ENCODE measurements around the gene ALDH1B1. TPM values are rescaled to one million over a fixed set of nuclear protein-coding genes. Genes with fewer than 3 reads are reported as not detected.
A peak's percentile ranks its signal among the peaks of the same experiment; 100 is the strongest.

Gene ALDH1B1
- total and polyA plus RNA-seq, 2 of the 13 experiments (the other 11 are each of a cell fraction or from before 2014, with no cell fraction given): 45.1 to 125 TPM

DNA sequence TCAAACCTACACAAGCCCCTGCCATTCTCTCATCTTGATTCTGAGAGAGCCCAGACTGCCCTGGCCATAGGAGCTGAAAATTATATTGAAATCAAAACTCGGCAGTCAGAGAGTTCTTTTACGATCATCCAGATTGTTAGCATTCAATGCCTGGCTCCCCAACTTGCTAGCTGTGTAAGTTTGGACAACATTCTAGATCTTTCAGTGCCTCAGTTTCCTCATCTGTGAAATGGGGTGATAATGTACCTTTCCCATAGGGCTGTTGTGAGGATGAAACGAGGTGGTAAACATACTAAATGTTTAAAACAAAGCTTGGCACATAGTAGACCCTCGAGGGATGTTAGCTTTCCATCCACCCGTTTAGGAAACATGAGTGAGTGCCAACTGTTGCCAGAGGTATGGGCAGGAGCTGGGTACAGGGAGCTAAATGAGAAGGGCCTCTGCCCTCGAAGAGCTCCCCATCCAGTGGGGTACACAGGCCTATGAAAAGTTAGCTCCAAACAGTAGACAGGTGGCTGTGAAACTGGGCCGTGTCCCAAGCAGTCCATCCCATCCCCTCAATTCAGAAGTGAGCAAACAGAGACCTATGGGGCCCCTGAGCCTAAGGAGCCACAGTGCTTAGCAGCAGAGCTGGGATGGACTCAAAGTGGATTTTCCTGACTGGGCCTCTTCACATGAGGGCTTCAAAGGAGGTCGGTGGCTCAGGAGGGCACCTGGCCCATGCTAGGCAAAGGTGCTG is 49.0 kb downstream of the ALDH1B1 start:
- BruUV-seq (replicated peaks): no TSS peak
- H3K36me3 ChIP-seq (replicated peaks in 1 of 2; ENCODE audit: control insufficient read depth in 1 of 2, insufficient read depth in 2 of 2, low read length in 2 of 2): 0 out of 5 replicates have a peak, but pooled peaks cover 0 to 2% of the 10 kb centered on the region in 2 experiments
- H3K4me3 ChIP-seq (replicated peaks in 1 of 3; ENCODE audit: insufficient read depth in 1 of 3, low read depth in 2 of 3, low read length in 3 of 3): peak overlapping the region in 1 of 3 experiments; percentile 12; a peak in 1 of 6 replicates
- no peak for TF ChIP-seq ZBTB7B (CRISPR knock-in tag; IDR thresholded peaks at IDR 0.05)
- no peak for TF ChIP-seq IKZF1 (IDR thresholded peaks at IDR 0.05)
- TF ChIP-seq ZNF619 (CRISPR knock-in tag; IDR thresholded peaks at IDR 0.05): no peak
- TF ChIP-seq ZNF652 (CRISPR knock-in tag; IDR thresholded peaks at IDR 0.05; ENCODE audit: borderline replicate concordance, low read depth): no peak
- TF ChIP-seq ZNF629 (CRISPR knock-in tag; conservative IDR thresholded peaks at IDR 0.05): peak; percentile 85
- in situ Hi-C loops (cut with HindIII; ENCODE audit: extremely low pct_ligation_motif_present, low pct_unique_long_range_greater_than_20kb): no loop called here
- H3K79me2 ChIP-seq (ENCODE audit: insufficient read depth, low read length): peaks cover 5% of the 10 kb centered on the region
- no peak for DNase-seq (ENCODE audit: low spot score)
- peaks cover 70% of the 10 kb centered on the region for H3K4me1 ChIP-seq (ENCODE audit: insufficient read depth, low read length)
- H3K27me3 ChIP-seq (ENCODE audit: control insufficient read depth in 1 of 2, insufficient read depth in 2 of 2, low read length in 2 of 2): no peaks in the 10 kb centered on the region
- H2AFZ ChIP-seq (ENCODE audit: low read length): no peak overlapping the region
- H3K4me2 ChIP-seq (ENCODE audit: low read depth, low read length): 0 out of 2 replicates have a peak overlapping the region, but pooled peaks have one; percentile 10
- no peak overlapping the region for H3K9ac ChIP-seq (ENCODE audit: insufficient read depth, low read depth, low read length)
- H3K9me3 ChIP-seq (ENCODE audit: low read length): no peaks in the 10 kb centered on the region
- intact Hi-C loops (cut with micrococcal nuclease; ENCODE audit: unreplicated experiment): loop anchor here (10.0 kb wide), 1 partner anchor 63 kb away; no protein-coding TSS in a partner anchor
- POLR2A ChIA-PET: no interaction called here
- CTCF ChIA-PET (ENCODE audit: low intra/inter-chr PET ratio, low total read pairs): no interaction called here
- no peak overlapping the region for H3K27ac ChIP-seq (ENCODE audit: extremely low read length, insufficient read depth, low read length)
- 75% methylated on average over 6 of the region's 8 CpGs for WGBS (ENCODE audit: low lambda C conversion rate)
- no peak for ATAC-seq
- no peak for FAIRE-seq
- no peaks in the 10 kb centered on the region for H4K20me1 ChIP-seq (ENCODE audit: insufficient read depth, low read length)

- intact Hi-C loops (cut with micrococcal nuclease; ENCODE audit: unreplicated experiment) (loop anchor here (10.0 kb wide), 1 partner anchor 62 kb away; no protein-coding TSS in a partner anchor), in situ Hi-C loops (cut with HindIII; ENCODE audit: extremely low pct_ligation_motif_present, low pct_unique_long_range_greater_than_20kb) (no loop called here)
- TF ChIP-seq NR2C2 (CRISPR knock-in tag; IDR thresholded peaks at IDR 0.05; ENCODE audit: borderline replicate concordance) (no peak), RFX3 (CRISPR knock-in tag; IDR thresholded peaks at IDR 0.05) (no peak), THAP11 (CRISPR knock-in tag; IDR thresholded peaks at IDR 0.05) (no peak), FOXO1 (CRISPR knock-in tag; IDR thresholded peaks at IDR 0.05) (no peak), MIER3 (CRISPR knock-in tag; IDR thresholded peaks at IDR 0.05; ENCODE audit: borderline replicate concordance) (no peak), ZNF879 (CRISPR knock-in tag; IDR thresholded peaks at IDR 0.05) (no peak), RORA (CRISPR knock-in tag; IDR thresholded peaks at IDR 0.05) (no peak), ZNF768 (CRISPR knock-in tag; IDR thresholded peaks at IDR 0.05) (peak; percentile 85; the same call in 1 of the 2 replicates)
- TF ChIP-seq, protein P1, sequence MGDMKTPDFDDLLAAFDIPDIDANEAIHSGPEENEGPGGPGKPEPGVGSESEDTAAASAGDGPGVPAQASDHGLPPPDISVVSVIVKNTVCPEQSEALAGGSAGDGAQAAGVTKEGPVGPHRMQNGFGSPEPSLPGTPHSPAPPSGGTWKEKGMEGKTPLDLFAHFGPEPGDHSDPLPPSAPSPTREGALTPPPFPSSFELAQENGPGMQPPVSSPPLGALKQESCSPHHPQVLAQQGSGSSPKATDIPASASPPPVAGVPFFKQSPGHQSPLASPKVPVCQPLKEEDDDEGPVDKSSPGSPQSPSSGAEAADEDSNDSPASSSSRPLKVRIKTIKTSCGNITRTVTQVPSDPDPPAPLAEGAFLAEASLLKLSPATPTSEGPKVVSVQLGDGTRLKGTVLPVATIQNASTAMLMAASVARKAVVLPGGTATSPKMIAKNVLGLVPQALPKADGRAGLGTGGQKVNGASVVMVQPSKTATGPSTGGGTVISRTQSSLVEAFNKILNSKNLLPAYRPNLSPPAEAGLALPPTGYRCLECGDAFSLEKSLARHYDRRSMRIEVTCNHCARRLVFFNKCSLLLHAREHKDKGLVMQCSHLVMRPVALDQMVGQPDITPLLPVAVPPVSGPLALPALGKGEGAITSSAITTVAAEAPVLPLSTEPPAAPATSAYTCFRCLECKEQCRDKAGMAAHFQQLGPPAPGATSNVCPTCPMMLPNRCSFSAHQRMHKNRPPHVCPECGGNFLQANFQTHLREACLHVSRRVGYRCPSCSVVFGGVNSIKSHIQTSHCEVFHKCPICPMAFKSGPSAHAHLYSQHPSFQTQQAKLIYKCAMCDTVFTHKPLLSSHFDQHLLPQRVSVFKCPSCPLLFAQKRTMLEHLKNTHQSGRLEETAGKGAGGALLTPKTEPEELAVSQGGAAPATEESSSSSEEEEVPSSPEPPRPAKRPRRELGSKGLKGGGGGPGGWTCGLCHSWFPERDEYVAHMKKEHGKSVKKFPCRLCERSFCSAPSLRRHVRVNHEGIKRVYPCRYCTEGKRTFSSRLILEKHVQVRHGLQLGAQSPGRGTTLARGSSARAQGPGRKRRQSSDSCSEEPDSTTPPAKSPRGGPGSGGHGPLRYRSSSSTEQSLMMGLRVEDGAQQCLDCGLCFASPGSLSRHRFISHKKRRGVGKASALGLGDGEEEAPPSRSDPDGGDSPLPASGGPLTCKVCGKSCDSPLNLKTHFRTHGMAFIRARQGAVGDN (CRISPR knock-in tag; IDR thresholded peaks at IDR 0.05): peak; percentile 15; the same call in 1 of the 2 replicates
Measured at GRCh38 chr9:38442473-38443096, 50.1 kb downstream of the ALDH1B1 start.

More at GRCh38 chr9:38442473-38443096, 50.1 kb downstream of the ALDH1B1 start:
- H3K27ac ChIP-seq (ENCODE audit: extremely low read length, insufficient read depth, low read length): no peak overlapping the region
- CTCF ChIA-PET (ENCODE audit: low intra/inter-chr PET ratio, low total read pairs): no interaction called here
- DNase-seq (ENCODE audit: low spot score): no peak
- 79% methylated on average over 7 of the region's 8 CpGs for WGBS (ENCODE audit: low lambda C conversion rate)
- ATAC-seq: peak; percentile 72
- H3K79me2 ChIP-seq (ENCODE audit: insufficient read depth, low read length): peaks cover 5% of the 10 kb centered on the region
- H3K36me3 ChIP-seq (replicated peaks in 1 of 2; ENCODE audit: control insufficient read depth in 1 of 2, insufficient read depth in 2 of 2, low read length in 2 of 2): 0 out of 5 replicates have a peak, but pooled peaks cover 0 to 2% of the 10 kb centered on the region in 2 experiments
- peak overlapping the region; percentile 59 for H3K4me2 ChIP-seq (ENCODE audit: low read depth, low read length)
- H2AFZ ChIP-seq (ENCODE audit: low read length): no peak overlapping the region
- POLR2A ChIA-PET: interaction anchor here (0.5 to 1.5 kb wide), 2 partner anchors 8 to 177 kb away, joined by 3 to 6 read pairs; partner anchors contain the start of gene ANKRD18A
- no TSS peak for BruUV-seq (replicated peaks)
- H3K27me3 ChIP-seq (ENCODE audit: control insufficient read depth in 1 of 2, insufficient read depth in 2 of 2, low read length in 2 of 2): no peaks in the 10 kb centered on the region
- no peak for FAIRE-seq
- H3K4me1 ChIP-seq (ENCODE audit: insufficient read depth, low read length): peaks cover 60% of the 10 kb centered on the region
- no peaks in the 10 kb centered on the region for H3K9me3 ChIP-seq (ENCODE audit: low read length)
- no peaks in the 10 kb centered on the region for H4K20me1 ChIP-seq (ENCODE audit: insufficient read depth, low read length)
- H3K9ac ChIP-seq (ENCODE audit: insufficient read depth, low read depth, low read length): no peak overlapping the region
- H3K4me3 ChIP-seq (replicated peaks in 1 of 3; ENCODE audit: insufficient read depth in 1 of 3, low read depth in 2 of 3, low read length in 3 of 3): peak overlapping the region in 1 of 3 experiments; percentile 19; a peak in 1 of 6 replicates

All from HepG2 (cell line).